Naive thymus-derived CD8-positive, alpha-beta T cell (primary cell): ENCODE data around the gene SBF2. TPM values are rescaled to one million over a fixed set of nuclear protein-coding genes. Genes with fewer than 3 reads are reported as not detected.
"Not testable (repeated sequence)": the region's sequence is repeated elsewhere in the genome, so short reads cannot be mapped to it uniquely, and the experiment has no call there.

Source experiments
- ATAC-seq, 2 donors: fragments of 150-1000 bp; cut with Tn5 transposase in 1 of 2; sonication (Bioruptor Pico), chemical (Tn5 transposase) in 1 of 2; 1 replicate in 1 of 2; 2 replicates in 1 of 2; pipeline ENCODE4 v1.10.0; 2021; ENCODE audit warnings: mild to moderate bottlenecking in 2 of 2, moderate library complexity in 2 of 2
- POLR2A ChIA-PET: fragments of 350-600 bp; sonication (Branson Sonifier 250); formaldehyde crosslinking; loops from one replicate; lab custom pipeline; 2021; ENCODE audit warnings: antibody characterized with exemption; lab: Charles Lee
- DNase-seq, 10 donors: peaks; one replicate each; pipeline versions ENCODE4 v3.0.0 to v3.0.0-alpha.2; 2020 to 2022
- H3K27ac Mint-ChIP-seq, 10 donors: one replicate each; pipeline ENCODE4 v1.8.0; 2020 to 2022; ENCODE audit warnings: mild to moderate bottlenecking in 10 of 10, mixed read lengths in 10 of 10, moderate library complexity in 4 of 10, inconsistent platforms in 1 of 10
- H3K27me3 Mint-ChIP-seq, 5 donors: one replicate each; pipeline ENCODE4 v1.8.0; 2021 to 2022; ENCODE audit warnings: mixed read lengths in 5 of 5
- H3K36me3 Mint-ChIP-seq, 3 donors: one replicate each; pipeline ENCODE4 v1.8.0; 2020 to 2022; ENCODE audit warnings: mixed read lengths in 3 of 3, mild to moderate bottlenecking in 2 of 3, inconsistent platforms in 1 of 3
- H3K4me1 Mint-ChIP-seq, 4 donors: one replicate each; pipeline ENCODE4 v1.8.0; 2021 to 2022; ENCODE audit warnings: mixed read lengths in 4 of 4
- H3K4me3 Mint-ChIP-seq, 10 donors: one replicate each; pipeline ENCODE4 v1.8.0; 2020 to 2022; ENCODE audit warnings: mild to moderate bottlenecking in 10 of 10, mixed read lengths in 10 of 10, moderate library complexity in 6 of 10, inconsistent platforms in 1 of 10
- H3K9me3 Mint-ChIP-seq, 9 donors: one replicate each; pipeline ENCODE4 v1.8.0; 2020 to 2022; ENCODE audit warnings: mixed read lengths in 9 of 9, mild to moderate bottlenecking in 3 of 9, inconsistent platforms in 1 of 9, moderate library complexity in 1 of 9
- polyA plus RNA-seq, 3 donors: library from polyadenylated mRNA; unstranded; fragments of 300-500 nt; fragmentation: Illumina TruSeq; gene quantifications; one replicate each; pipeline ENCODE4 v1.2.3, GENCODE V29; 2021
- total RNA-seq, 8 experiments: library from RNA in 2 of 8; stranded (reverse) in 2 of 8; gene quantifications; one replicate each; pipeline ENCODE4 v1.2.3 and lab custom pipeline; 2021 to 2026

SBF2 gene
- total and polyA plus RNA-seq, 5 experiments from 2014 or later = 2.0 to 14.6 (median 4.9) TPM

DNA sequence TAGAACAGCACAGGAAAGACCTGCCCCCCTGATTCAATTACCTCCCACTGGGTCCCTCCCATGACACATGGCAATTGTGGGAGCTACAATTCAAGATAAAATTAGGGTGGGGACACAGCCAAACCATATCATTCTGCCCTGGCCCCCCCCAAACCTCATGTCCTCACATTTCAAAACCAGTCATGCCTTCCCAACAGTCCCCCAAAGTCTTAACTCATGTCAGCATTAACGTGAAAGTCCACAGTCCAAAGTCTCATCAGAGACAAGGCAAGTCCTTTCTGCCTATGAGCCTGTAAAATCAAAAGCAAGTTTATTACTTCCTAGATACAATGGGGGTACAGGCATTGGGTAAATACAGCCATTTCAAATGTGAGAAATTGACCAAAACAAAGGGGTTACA lies 159.8 kb downstream of the SBF2 start:
- ATAC-seq, H3K27ac Mint-ChIP-seq, H3K4me1 Mint-ChIP-seq, DNase-seq, H3K27me3 Mint-ChIP-seq, H3K4me3 Mint-ChIP-seq: not testable (repeated sequence)
- H3K36me3 Mint-ChIP-seq = peaks cover 11 to 27% (median 11%) of the 10 kb centered on the region in 3 donors
- H3K9me3 Mint-ChIP-seq = peaks cover 0 to 23% (median 11%) of the 10 kb centered on the region in 9 donors
- POLR2A ChIA-PET = interaction anchor here (0.6 kb wide), 1 partner anchor 123 kb away, joined by 3 read pairs; no protein-coding TSS in a partner anchor

- ATAC-seq, POLR2A ChIA-PET: not testable (repeated sequence)
Measured at GRCh38 chr11:10133251-10133650, 160.8 kb downstream of the SBF2 start.

DNA sequence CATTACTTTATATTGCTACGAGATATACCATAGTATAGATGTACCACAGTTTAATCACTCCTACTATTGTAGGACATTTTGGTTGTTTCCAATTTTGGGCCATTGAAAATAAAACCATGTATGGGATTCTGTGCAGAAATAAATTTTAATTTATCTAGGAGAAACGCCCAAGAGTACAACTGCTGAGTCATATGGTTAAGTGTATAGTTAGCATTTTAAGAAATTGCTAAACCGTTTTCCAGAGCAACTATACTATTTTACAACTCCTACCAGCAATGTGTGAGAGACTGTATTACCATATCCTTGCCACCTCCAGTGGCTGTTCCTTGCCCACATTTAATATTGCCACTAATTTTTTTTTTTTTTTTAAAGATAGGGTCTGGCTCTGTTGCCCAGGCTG lies 163.1 kb downstream of the SBF2 start:
- DNase-seq (no peak), ATAC-seq (no peak)
- Mint-ChIP-seq H3K4me1 (peaks cover 0 to 6% (median 0%) of the 10 kb centered on the region in 4 donors), H3K27me3 (no peaks in the 10 kb centered on the region), H3K27ac (no peak overlapping the region), H3K4me3 (no peak overlapping the region), H3K9me3 (peaks cover 0 to 11% (median 7%) of the 10 kb centered on the region in 9 donors), H3K36me3 (peaks cover 5 to 19% (median 10%) of the 10 kb centered on the region in 3 donors)
- POLR2A ChIA-PET = no interaction called here

More at GRCh38 chr11:10133251-10133650, 160.8 kb downstream of the SBF2 start:
- not testable (repeated sequence) for H3K4me3 Mint-ChIP-seq, DNase-seq, H3K4me1 Mint-ChIP-seq, H3K27ac Mint-ChIP-seq, H3K27me3 Mint-ChIP-seq
- Mint-ChIP-seq H3K36me3 (peaks cover 5 to 25% (median 10%) of the 10 kb centered on the region in 3 donors), H3K9me3 (peaks cover 0 to 19% (median 11%) of the 10 kb centered on the region in 9 donors)

- H3K4me1 Mint-ChIP-seq, H3K9me3 Mint-ChIP-seq, DNase-seq, H3K27ac Mint-ChIP-seq, POLR2A ChIA-PET, ATAC-seq, H3K27me3 Mint-ChIP-seq, H3K4me3 Mint-ChIP-seq: not testable (repeated sequence)
- H3K36me3 Mint-ChIP-seq = peaks cover 4 to 13% (median 5%) of the 10 kb centered on the region in 3 donors
Measured at GRCh38 chr11:10129184-10129583, 164.8 kb downstream of the SBF2 start.

GRCh38 chr11:10125522-10126133 lies 168.4 kb downstream of the SBF2 start:
- POLR2A ChIA-PET = no interaction called here
- H3K4me3 Mint-ChIP-seq = no peak overlapping the region
- no peak for DNase-seq
- no peaks in the 10 kb centered on the region for H3K9me3 Mint-ChIP-seq
- ATAC-seq = no peak
- no peak overlapping the region for H3K27ac Mint-ChIP-seq
- peaks cover 0 to 6% (median 1%) of the 10 kb centered on the region in 4 donors for H3K4me1 Mint-ChIP-seq
- H3K27me3 Mint-ChIP-seq = no peaks in the 10 kb centered on the region
- H3K36me3 Mint-ChIP-seq = peaks cover 0 to 4% (median 0%) of the 10 kb centered on the region in 3 donors

DNA sequence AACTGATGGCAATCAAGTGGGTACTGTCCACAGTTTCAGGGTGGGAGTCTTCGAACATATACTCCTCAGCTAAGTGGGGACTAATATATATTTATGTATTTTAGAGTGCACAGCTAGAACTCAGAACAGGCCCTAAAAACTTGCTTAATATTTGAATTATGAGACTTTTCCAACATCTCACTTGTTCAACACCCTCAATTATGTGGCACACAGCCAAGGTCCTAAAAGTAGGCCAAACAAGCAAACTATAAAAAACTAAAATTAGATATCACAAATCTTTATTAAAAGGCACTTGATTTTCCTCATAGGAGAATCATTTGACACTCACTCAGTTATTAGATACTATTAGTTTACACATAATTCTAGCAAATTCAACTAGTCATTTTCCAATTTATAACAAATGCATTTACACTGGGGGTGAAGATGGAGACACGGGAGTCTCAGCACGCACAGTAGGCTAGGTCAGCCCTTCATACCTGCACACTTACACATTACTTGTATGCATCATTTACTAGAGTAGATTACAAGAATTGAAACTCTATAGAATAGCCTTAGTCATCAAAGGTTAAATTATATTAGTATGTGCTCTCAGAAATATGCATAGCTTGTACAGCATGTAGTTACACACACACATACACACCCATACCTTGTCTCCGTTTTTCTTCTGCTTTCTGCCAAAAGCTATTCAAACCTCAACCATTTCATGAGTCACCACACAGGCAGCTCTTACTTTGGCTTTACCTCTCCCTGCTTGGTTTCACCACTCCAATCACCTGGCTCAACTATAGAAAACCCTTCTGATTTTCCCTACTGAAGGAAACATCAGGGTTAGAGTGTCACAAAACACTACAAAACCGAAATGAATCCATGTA lies 171.5 kb downstream of the SBF2 start:
- Mint-ChIP-seq H3K4me3 (no peak overlapping the region), H3K27ac (no peak overlapping the region), H3K36me3 (peaks cover 0 to 7% (median 0%) of the 10 kb centered on the region in 3 donors), H3K4me1 (peaks cover 0 to 6% (median 1%) of the 10 kb centered on the region in 4 donors), H3K9me3 (no peaks in the 10 kb centered on the region), H3K27me3 (no peaks in the 10 kb centered on the region)
- POLR2A ChIA-PET = no interaction called here
- ATAC-seq (no peak), DNase-seq (no peak)

DNA sequence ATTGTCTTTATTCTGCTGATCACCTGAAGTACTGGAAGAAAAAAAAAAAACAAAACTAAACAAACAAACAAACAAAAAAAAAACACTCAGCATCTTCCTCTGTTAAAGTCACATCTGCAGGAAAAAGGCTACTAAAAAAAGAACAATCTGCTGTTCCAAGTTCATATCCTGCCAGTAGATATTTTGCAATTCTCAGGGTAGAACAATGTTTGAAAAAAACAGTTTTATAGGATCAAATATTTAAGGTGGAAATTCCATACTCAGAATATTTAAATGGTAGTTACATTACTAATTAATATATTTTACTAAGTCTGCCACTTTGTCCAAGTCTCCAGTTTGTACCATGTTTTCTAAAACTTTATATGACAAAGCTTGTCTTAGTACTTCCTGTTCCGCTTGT lies 175.2 kb downstream of the SBF2 start:
- H3K27me3 Mint-ChIP-seq = no peaks in the 10 kb centered on the region
- DNase-seq = no peak
- no peak overlapping the region for H3K27ac Mint-ChIP-seq
- H3K36me3 Mint-ChIP-seq = peaks cover 2 to 17% (median 6%) of the 10 kb centered on the region in 3 donors
- POLR2A ChIA-PET = no interaction called here
- H3K9me3 Mint-ChIP-seq = peaks cover 0 to 6% (median 3%) of the 10 kb centered on the region in 9 donors
- H3K4me3 Mint-ChIP-seq = no peak overlapping the region
- H3K4me1 Mint-ChIP-seq = peaks cover 0 to 2% (median 0%) of the 10 kb centered on the region in 4 donors
- ATAC-seq = no peak

GRCh38 chr11:10117709-10118351 lies 176.2 kb downstream of the SBF2 start:
- H3K4me1 Mint-ChIP-seq = peaks cover 0 to under 1% (median 0%) of the 10 kb centered on the region in 4 donors
- POLR2A ChIA-PET = no interaction called here
- H3K9me3 Mint-ChIP-seq = peaks cover 0 to 6% (median 3%) of the 10 kb centered on the region in 9 donors
- H3K27ac Mint-ChIP-seq = no peak overlapping the region
- no peaks in the 10 kb centered on the region for H3K27me3 Mint-ChIP-seq
- peaks cover 2 to 17% (median 6%) of the 10 kb centered on the region in 3 donors for H3K36me3 Mint-ChIP-seq
- DNase-seq (no peak), ATAC-seq (no peak)
- H3K4me3 Mint-ChIP-seq = no peak overlapping the region

DNA sequence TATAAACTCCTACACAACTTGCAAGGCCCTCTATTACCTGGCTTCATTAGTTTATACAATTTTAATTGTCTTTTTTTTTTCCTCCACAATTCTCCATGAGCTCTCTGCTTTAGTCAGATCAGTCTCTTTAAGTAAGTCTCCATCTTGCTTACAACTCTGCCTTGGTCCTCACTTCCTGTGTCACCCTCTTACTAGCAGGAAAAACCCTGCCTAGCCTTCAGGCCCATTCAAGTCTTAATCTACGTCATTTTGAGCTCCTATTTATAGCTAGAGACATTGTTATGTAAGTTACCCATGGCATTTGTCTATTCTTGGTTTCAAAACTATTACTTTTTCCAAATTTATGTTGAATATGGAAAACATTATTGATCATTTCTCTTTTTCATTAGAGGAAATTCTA lies 177.4 kb downstream of the SBF2 start:
- peaks cover 5 to 25% (median 6%) of the 10 kb centered on the region in 3 donors for H3K36me3 Mint-ChIP-seq
- H3K4me1 Mint-ChIP-seq = no peaks in the 10 kb centered on the region
- H3K4me3 Mint-ChIP-seq = no peak overlapping the region
- no peak overlapping the region for H3K27ac Mint-ChIP-seq
- no peaks in the 10 kb centered on the region for H3K27me3 Mint-ChIP-seq
- POLR2A ChIA-PET = no interaction called here
- peaks cover 0 to 10% (median 4%) of the 10 kb centered on the region in 9 donors for H3K9me3 Mint-ChIP-seq
- ATAC-seq (no peak), DNase-seq (no peak)

DNA sequence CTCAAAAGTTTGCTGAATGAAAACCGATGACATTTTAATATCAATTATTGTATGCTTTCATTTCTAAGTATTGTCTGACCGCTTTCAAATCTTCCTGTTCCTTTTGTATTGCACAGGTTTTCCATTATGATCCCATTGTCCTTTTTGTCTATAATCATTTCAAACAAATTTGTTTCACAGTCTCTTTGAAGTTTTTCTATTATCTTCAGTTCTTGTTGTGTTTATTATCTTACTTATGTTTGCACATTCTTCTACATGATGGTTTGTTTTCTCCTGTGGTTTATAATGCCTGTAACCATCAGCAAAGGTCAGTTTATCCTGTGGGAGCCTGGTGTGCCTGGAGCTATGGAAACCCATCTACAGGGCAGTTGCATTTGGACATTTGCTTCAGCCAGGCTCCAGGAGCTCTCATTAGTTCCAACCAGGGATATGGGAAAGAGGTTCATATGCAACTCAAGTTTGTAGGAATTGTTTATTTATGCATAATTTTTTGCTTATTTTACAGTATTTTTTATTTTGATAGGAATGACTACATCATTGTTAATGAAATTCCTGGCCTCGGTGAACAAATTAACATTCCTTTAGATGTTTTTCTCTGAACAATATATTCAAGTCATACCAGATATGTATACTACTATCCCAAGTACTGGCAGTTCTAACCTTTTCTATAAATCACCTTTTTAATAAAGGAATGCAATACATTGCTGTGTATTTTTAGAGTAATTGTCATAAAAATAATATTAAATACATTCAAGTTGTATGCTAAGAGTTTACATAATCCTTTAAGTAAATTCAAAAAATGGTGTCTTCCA lies 179.2 kb downstream of the SBF2 start:
- POLR2A ChIA-PET = no interaction called here
- no peak overlapping the region for H3K27ac Mint-ChIP-seq
- no peaks in the 10 kb centered on the region for H3K27me3 Mint-ChIP-seq
- ATAC-seq (no peak), DNase-seq (no peak)
- peaks cover 5 to 22% (median 6%) of the 10 kb centered on the region in 3 donors for H3K36me3 Mint-ChIP-seq
- H3K4me3 Mint-ChIP-seq = no peak overlapping the region
- H3K9me3 Mint-ChIP-seq = peaks cover 0 to 10% (median 4%) of the 10 kb centered on the region in 9 donors
- H3K4me1 Mint-ChIP-seq = no peaks in the 10 kb centered on the region

GRCh38 chr11:10113852-10114251 lies 180.2 kb downstream of the SBF2 start:
- POLR2A ChIA-PET = no interaction called here
- no peak for ATAC-seq
- no peak for DNase-seq
- H3K27me3 Mint-ChIP-seq = no peaks in the 10 kb centered on the region
- H3K4me3 Mint-ChIP-seq = no peak overlapping the region
- no peak overlapping the region for H3K27ac Mint-ChIP-seq
- H3K36me3 Mint-ChIP-seq = peaks cover 5 to 22% (median 6%) of the 10 kb centered on the region in 3 donors
- H3K9me3 Mint-ChIP-seq = peaks cover 0 to 10% (median 4%) of the 10 kb centered on the region in 9 donors
- H3K4me1 Mint-ChIP-seq = no peaks in the 10 kb centered on the region

DNA sequence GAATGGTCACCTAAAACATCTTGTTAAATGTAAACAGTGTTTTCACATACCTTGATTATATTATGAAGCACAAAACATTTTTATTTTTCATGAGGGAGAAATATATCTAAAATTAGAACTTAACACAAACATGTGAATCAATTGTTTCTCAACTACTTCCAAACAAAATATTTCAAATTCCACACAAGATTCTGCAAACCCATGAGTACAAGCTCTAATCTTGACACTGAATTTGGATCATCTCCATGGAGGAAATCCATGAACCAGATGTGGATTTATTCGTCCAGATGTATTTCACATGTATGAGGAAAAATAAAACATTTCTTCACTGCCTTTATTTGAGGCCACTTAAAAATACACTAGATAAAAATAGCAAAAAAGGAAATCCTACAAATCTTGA lies 184.2 kb downstream of the SBF2 start:
- Mint-ChIP-seq H3K36me3 (peaks cover 0 to 8% (median 5%) of the 10 kb centered on the region in 3 donors), H3K9me3 (peaks cover 0 to 4% (median 0%) of the 10 kb centered on the region in 9 donors), H3K4me1 (peaks cover 0 to 2% (median 0%) of the 10 kb centered on the region in 4 donors), H3K4me3 (no peak overlapping the region), H3K27me3 (no peaks in the 10 kb centered on the region), H3K27ac (no peak overlapping the region)
- POLR2A ChIA-PET = no interaction called here
- DNase-seq (no peak), ATAC-seq (no peak)
